Fibroblast of skin of abdomen (primary cell): ENCODE data around the gene ARHGAP44.

Source experiments
- DNase-seq: peaks from one replicate; pipeline ENCODE4 v3.0.0-alpha.2; 2013

ARHGAP44 gene

DNA sequence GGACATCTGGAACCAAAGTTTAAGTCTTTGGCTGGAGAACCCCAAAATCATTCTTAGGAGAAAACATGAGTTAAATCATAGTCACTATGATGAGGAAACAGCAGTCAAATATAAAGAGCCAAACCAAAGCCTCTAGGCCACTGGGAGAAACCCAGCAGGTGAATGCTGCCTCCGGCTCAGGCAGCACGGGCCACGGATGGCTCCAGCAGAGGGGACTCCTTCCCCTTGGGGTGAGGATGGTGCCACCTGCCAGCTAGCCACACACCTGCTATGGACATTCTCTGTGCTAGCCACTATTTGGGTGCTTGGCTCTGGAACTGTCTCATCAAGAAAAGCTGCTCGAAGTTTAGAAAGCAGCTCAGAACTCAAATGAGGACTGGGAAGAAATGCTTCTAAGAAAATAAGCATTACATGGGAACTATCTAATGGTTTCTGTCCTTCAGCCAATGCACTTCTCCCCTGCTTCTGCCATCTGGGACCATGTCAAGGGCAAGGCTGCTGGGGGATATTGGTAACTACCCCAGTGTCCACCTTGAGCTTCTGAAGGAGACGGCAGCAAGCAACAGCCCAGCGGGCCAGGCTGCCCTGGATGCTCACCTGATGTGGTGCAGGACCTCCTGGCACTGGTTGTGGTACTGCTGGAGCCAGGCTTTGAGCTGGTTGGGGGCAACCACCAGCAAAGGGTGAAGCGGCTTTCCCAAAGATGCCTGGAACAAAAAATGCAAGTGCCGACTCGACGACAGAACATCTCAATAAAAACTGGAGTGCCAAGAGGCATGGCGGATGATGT lies 206.0 kb downstream of the ARHGAP44 start:
- DNase-seq = no peak

DNA sequence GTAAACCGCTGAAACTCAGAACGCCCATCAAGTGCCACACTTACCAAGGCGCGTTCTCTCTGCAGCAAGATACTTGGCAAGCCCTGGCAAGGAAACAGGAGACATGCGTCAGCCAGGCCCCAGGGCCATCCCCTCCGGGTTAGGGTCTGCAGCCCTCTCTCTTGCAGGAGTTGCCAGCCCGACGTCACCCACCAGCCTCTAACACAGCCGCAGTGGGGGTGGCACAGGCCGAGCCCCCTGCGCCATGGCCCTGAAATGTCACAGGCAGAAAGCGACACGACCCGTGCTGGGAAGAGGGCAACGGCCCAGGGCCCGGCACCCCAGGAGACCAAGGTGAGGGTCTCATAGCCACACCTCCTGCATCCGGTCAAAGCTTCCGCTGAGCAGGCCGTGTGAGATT lies 206.6 kb downstream of the ARHGAP44 start:
- no peak for DNase-seq

DNA sequence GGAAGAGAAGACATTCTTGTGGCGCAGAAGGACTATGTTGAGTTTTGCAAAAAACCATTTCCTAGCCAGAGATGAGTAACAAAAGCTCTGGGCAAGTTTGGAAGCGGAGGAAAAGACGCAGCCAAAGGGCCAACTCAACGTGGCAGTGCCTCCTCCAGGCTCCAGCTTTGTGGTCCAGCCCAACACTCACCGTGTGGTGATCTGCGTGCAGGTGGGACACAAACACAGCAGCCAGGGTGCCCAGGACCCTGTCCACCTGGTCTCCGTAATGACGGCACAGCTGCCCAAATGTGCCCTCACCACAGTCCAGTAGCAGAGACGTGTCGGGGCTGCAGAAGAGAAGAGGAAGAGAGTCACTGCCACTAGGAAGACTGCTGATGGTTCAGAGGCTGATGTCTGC lies 207.1 kb downstream of the ARHGAP44 start:
- no peak for DNase-seq

DNA sequence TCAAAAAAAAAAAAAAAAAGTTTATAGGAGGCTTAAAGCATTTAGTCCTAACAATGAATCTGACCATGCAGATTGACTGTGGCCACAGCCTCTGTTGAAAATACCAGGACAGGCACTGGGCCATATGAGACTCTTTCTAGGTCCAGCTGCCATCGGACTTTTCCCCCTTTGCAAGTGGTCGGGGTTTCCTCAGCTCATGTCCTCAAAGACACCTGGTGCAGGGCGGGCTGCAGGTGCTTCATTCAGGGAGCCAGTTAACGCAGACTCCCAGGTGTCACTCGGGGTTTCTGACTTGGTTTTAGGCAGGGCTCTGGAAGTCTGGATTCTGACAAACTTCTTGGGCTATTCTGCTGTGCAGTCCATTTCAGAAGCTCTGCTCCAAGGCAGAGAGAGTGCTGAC lies 207.6 kb downstream of the ARHGAP44 start:
- DNase-seq = no peak

DNA sequence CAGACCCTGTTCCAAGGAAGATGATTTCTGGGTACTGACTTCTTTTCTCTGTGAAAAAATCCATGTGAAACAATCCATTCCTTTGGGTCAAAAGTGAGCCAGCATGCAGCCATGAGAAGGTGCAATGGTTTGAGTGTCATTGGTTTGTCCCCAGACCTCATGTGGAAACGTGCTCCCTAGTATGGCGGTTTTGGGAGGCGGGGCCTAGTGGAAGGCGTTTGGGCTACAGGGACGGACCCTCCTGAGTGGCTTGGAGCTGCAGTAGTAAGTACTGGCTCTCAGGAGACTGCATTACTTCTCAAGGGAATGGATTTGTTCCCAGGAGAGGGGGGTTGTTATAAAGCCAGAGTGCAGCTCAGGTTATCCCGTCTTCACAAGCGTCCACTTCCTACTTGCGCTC lies 209.2 kb downstream of the ARHGAP44 start:
- DNase-seq = no peak

DNA sequence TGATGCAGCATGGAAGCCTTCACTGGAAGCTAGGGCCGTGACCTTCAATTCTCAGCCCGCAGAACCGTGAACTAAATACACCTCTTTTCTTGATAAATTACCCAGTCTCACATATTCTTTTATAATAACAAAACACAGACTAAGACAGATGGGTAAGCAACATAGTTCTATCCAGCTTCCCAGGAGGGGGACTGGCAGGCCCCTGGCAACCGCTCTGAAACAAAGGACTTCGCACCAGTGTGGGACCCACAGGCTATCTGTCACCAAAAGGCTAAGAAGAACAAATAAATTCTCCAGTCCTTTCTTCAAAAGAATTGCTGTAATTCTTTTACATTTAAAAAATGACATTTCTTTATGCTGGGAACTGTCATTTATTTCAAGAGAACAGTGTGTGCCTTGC lies 209.6 kb downstream of the ARHGAP44 start:
- no peak for DNase-seq

DNA sequence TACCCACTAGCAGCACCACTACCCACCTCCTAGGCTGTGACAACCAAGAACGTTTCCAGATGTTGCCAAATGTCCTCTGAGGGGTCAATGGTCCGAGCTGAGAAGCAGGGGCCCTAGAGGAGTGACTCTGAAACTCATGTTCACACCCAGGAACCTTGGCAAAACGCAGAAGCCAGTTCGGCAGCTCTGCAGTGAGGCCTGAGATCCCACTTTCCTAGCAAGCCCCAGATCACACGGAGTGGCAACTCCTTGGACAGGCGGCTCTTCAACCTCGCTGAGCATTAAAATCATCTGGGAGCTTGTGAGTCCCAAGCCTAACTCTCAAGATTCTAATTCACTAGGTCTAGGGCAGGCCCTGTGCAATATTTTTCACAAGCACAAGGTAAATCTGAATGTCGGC lies 211.3 kb downstream of the ARHGAP44 start:
- no peak for DNase-seq

DNA sequence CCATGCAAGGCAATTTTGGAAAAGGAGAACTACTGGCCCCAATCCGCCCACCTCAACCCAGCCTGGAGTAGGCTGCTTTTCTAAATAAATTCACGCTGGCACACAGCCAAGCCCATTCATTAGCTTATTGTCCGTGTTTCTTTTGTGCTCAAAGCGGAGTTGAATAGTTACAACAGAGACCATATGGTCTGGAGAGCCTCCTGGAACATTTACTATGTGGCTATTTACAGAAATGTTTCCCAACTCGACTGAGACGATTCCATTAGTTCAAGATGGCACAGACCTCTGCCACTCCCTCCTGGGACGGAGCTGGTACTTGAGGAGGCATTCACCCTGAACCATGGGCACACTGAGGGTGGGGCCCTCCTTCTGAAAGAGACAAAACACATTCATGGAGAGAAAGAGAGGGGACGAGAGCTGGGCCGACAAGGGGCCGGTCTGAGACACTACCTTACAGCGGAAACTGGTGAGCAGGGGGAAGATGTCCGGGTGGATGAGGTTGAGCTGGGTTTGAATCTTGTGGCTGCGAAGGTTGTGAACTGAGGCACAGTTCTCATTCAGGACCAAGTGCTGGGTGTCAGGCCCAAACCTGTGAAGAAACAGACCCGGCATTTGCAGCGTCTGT lies 212.8 kb downstream of the ARHGAP44 start:
- no peak for DNase-seq

DNA sequence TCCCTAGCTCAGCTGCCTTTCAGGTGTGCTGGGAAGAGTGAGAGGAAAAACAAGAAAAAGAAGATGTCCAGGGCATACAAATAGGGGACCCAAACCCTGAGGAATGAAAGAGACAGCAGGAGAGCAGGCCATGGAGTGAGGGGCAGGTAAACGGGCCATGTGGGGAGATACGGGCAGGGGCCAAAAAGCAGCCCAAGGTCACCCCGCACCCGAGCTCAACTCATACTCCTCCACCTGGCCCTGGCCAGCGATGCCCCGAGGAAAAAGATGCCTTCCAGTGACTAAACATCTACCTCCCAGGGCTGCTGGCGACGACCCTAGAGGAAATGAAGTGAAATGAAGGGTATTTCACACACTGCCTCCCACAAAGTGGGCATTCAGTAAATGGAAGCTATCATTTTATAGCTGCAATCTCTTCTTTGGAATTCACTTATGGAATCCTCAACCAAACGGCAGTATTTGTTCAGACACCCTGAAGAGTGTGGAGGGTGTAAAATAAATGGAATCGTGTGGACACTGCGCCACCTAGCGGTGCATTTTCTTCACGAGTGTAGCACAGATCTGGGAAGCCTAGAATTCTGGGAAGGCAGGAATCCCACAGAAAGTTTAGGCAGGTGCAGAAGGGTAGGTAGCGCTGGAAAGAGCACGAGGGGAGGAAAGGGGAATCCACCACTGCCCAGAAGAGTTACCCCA lies 213.6 kb downstream of the ARHGAP44 start:
- DNase-seq = peak; percentile 69

DNA sequence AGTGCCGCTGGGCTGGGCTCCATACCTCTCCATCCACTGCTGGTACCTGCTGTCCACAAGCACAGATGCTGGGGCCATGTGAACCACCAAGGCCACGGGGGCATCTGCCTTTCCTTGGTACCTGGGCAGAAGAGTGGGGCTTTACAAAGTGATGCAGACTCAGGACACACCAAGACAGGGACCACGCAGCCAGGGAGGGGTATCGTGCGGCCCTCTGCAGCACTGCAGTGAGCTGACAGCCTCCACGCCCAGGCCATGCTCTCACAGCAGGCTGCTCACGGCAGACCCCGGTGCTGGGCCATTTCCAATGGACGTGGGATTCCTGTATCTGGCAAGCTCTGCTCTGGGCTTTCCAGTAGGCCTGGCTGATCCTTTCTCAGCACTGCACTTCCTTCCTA lies 214.2 kb downstream of the ARHGAP44 start:
- DNase-seq = no peak

DNA sequence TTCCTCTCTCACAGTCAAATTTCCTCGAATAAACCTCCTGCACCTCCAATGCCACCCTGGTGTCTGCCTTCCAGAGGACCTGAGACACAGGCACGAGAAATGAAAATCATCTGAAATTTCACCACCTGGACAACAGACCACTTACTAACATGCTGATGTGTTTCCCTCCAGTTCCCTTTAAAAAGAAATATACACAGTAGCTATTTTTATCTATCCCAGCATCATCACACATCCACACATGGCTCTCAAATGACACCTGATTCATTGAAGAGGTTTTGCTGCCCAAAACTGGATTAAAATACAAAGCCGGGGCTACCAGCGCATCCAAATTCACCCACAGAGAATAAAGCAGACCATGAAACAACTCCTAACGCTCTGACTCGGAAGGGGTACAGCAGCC lies 214.6 kb downstream of the ARHGAP44 start:
- no peak for DNase-seq

DNA sequence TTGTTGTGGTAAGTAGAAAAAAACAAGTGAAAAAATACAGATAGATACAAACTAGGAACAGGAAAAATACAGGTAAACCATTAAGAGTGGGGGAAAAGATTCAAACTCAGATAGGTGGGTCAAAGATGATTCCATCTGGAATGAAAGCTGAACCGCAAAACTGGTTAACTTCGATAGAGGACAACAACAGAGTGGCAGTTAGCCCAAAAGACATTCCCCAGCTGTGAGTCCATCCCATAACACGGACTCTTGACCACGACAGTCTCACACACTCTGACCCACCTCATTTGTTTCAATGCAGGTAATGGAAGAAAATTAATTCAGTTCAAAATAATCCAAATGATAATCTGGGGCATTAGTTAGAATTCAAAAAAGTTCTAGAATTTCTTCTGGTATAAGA lies 215.0 kb downstream of the ARHGAP44 start:
- DNase-seq = no peak

DNA sequence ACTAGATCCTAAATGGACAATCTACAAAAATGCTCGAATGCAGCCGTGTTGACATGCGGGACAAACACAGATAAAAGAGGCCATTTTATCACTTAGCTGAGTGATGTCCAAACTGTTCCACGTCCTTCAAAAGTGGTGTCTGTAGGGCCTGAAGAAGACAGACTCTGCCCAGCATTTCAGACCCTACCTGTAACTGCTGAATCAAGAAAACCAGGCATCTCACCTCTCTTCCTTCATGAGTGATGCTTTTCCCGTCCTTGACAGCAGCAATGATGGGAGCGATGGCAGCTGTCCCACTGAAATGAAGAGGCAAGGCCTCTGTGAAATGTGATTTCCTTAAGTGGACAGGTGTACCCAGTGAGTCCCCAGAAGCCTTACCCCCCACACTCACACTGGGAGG lies 216.2 kb downstream of the ARHGAP44 start:
- no peak for DNase-seq

DNA sequence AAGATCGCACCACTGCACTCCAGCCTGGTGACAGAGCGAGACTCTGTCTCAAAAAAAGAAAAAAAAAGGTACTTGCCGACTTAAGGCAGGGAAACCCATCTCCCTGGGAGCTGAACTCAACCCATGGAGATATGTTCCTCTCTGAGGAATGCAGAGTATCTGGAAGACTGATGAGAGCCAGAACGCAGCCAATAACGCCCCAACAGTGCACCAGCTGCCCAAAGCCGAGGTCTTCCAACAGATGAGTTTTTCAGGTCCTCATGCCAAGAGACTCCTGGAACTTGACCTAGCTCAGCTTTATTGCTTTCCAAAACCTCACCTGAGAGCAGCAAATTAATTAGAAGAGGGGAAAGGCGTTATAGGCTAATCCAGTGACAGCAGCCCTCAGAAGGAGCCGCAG lies 219.2 kb downstream of the ARHGAP44 start:
- DNase-seq = no peak

DNA sequence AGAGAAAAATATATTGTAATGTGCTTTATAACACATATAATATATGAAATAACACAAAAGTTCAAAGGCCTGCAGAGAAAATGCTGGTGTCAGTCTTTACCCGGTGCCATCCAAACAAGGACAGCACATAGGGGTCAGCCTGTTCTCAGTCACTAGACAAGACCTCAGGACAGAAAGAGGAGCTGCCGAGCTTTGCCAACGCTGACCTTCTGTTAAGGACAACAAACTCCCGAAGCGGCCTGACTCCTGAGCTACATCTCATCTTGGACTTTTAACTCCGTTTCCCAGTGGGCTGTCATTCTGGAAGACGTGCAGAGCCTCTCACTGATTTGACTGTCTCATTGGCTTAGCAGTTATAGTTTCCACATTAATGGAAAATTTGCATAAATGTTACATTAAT lies 221.7 kb downstream of the ARHGAP44 start:
- DNase-seq = no peak

DNA sequence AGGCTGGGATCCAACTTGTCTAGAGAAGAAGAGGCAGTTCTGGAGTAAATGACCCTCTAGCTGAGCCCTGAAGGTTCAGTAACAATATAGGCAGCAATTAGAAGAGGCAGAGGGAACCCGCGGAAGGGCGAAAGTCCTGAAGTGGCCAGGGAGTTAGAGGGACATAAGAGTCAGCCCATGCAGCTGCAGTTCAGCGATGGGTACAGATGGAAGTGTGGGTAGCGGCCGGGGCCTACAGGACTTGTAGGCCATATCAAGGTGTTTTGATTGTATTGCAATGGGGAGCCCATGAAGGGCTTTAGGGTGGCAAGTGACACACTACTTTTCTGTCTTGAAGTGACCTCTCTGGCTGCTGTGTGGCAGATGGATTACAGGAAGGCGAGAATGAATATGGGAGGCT lies 225.5 kb downstream of the ARHGAP44 start:
- no peak for DNase-seq

DNA sequence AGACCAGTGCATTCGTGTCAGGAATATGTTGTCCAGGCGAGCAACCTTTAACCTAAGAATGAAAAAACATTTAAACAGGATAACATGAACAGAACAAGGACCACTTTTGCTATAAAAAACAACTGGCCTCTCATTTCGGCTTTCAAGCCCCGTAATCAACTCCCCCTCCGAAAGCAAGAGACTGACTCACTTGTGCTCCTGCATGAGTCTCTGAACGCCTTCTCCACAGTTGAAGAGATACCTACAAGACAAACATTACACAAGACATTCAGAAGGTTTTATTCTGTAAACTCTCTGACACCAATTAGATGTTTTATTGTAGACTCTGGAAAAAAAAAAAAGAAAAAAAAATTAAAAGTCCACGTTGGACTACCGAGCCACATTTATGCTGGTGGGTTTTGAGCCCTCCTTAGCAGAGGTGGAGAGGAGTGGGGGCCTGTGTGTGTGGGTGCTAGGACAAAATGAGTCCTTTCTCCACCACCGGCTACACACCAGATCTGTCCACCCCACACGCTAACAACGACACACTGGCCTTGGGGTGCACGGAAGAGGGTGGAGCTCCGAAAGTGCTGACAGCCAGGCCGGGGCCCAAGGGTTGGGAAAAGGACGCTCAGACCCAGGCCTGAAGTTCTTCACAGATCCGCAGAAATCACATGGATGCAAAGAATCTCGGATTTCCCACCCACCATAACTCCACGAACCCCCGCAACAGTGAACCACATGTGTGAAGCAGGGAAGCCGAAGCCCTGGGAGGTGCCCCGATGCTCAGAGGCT lies 227.8 kb downstream of the ARHGAP44 start:
- no peak for DNase-seq

DNA sequence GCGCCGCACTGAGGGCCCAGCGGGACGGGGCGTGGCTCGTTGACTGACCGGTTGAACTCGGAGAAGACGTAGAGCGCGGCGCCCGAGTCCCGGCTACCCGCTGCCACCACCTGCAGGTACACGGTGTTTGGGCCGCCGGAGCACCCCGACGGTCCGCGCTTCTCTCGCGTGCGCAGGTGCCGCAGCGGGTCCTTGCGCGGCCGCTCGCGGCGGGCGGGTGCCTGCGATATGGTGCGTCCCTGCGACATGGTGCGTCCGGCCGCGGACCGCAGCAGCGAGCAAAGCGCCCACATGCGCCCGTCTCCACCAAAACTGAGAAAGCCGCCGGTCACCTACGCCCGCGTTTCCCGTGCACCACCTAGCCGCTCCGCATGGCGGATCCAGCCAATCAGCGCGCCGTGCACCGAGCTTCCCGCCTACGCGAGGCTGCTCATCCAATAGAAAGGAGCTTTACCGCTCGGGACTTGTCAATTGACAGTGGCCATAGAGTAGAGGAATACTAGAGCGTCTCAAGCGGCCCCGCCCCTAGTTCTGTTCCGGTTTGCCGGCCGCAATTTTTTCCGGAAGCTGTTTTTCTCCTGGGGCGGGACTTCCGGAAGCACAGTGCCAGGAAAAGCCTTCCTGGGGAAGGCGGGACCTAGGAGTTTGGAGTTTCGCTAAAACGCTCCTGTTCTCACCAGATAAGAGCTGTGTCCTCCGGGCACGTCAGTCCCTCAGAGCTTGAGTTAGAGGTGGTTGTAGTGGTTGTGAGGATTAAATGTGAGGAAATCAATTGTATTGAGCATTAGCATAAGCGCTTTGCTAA lies 228.6 kb downstream of the ARHGAP44 start, which contains the start of gene ELAC2:
Gene ELAC2, minus strand, starts transcription at position 373 of the 805 bp plus-strand sequence. Its CDS starts 80 bp downstream, at position 293.
- peak; percentile 99 for DNase-seq

DNA sequence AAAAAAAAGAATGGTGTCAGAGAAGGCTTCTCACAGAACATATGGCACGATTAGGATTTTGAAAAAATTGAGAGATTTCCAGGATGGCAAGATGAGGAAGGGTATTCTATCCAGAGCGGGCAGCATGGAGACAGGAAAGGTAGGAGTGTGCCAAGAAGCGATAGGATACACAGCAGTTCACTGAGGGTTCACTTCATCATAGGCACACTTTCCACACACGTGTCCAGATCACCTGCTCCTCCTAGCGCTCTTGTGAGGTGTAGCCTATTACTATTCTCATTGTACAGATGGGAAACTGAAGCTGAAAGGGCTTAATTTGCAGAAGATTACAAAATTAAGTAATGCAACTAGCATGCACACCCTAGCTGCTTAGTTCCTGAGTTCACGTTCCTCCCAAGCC lies 234.7 kb downstream of the ARHGAP44 start:
- DNase-seq = no peak

DNA sequence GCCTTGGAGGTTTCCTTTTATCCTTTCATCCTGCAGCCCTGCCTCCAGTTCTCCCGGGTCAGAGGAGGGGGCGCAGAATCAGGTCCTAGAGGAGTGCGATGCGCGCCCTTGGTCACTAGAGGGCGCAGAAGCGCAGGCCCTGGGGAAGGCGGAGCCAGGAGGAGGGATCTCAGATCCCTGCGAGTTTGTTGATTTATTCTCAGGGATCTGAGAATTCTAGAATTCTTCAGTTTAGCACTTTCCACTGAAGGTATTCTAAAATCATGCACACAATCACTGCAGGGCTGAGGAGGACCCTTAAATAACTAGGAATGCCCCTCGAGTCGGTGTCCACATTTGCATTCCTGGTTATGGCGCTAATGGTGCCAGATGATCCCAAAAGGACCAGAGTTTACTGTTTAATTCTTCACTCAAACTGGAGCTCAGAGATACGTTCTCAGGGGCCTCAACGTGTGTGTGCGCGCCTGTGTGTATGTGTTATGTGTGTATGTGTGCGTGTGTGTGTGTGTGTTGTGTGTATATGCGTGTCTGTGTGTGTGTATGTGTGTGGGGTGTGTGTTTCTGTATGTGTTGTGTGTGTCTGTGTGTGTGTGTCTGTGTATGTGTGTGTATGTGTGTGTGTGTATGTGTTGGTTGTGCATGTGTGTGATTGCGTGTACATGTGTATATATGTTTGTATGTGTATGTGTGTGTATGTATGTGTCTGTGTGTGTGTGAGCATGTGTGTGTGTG lies 235.4 kb downstream of the ARHGAP44 start:
- peak; percentile 55 for DNase-seq

DNA sequence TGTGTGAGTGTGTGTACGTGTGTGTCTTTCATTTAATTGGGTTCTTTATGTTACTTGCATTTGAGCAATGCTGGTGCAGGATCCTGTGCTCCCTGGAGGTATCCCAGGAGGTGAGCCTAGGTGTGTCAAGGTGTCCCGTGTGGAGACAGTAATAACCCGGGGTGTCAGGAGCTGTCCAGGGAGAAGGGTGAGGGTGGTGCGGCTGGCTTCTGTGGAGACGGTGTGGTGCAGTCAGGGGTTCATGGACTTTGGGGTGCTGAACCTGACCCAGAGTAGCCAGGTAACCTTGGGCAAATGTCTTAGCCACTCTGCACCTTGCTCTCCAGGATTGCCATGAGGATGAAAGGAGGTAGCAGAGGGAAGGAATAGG lies 235.9 kb downstream of the ARHGAP44 start:
- DNase-seq = no peak
